GM12873 (cell line): ENCODE measurements around the gene LRRC56.

Experiments used
- TF ChIP-seq, protein P1 (sequence below): IDR thresholded peaks from 2 replicates; pipeline ENCODE4 v1.5.1; 2012; ENCODE audit warnings: low read depth, mild to moderate bottlenecking, moderate library complexity, low read length, control low read depth; ENCODE audit not compliant: insufficient read depth; ENCODE audit errors: missing control alignments

Gene LRRC56

DNA sequence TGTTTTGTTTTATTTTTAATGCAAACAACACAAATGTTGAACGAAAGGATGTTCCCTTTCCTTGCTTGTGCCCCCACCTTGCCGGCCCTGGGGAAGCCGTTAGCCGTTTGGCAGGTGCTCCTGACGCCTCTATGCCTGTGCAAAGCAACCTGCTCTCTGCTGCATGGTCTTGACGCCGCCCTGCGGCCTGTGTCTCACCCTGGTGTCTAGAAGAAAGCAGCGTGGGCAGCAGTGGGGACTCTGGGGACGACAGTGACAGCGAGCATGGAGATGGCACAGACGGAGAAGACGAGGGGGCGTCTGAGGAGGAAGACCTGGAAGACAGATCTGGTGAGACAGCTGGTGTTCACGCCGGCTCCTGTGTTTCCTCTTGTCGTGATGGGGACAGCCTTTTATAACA, 44.4 kb downstream of the LRRC56 start:
- TF ChIP-seq, protein P1, sequence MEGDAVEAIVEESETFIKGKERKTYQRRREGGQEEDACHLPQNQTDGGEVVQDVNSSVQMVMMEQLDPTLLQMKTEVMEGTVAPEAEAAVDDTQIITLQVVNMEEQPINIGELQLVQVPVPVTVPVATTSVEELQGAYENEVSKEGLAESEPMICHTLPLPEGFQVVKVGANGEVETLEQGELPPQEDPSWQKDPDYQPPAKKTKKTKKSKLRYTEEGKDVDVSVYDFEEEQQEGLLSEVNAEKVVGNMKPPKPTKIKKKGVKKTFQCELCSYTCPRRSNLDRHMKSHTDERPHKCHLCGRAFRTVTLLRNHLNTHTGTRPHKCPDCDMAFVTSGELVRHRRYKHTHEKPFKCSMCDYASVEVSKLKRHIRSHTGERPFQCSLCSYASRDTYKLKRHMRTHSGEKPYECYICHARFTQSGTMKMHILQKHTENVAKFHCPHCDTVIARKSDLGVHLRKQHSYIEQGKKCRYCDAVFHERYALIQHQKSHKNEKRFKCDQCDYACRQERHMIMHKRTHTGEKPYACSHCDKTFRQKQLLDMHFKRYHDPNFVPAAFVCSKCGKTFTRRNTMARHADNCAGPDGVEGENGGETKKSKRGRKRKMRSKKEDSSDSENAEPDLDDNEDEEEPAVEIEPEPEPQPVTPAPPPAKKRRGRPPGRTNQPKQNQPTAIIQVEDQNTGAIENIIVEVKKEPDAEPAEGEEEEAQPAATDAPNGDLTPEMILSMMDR = no peak

DNA sequence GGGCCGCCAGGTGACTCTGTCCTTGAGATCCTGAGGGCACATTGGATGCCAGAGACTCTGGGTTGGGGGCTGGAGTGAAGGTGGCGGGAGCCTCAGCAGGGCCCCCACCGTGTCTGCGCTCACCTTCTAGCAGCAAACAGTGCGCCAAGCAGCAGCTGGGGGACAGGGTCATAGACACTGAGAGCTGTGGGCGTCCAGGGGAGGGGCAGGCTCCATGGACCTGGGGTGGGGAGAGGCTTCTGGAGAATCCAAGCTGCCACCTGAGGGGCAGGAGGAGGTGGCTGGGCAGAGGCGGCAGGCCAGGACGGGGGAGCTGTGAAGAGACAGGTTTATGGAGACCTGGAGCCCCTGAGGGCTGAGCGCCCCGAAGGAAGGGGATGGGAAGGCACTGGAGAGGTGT, 47.0 kb downstream of the LRRC56 start:
- TF ChIP-seq, protein P1 = no peak

DNA sequence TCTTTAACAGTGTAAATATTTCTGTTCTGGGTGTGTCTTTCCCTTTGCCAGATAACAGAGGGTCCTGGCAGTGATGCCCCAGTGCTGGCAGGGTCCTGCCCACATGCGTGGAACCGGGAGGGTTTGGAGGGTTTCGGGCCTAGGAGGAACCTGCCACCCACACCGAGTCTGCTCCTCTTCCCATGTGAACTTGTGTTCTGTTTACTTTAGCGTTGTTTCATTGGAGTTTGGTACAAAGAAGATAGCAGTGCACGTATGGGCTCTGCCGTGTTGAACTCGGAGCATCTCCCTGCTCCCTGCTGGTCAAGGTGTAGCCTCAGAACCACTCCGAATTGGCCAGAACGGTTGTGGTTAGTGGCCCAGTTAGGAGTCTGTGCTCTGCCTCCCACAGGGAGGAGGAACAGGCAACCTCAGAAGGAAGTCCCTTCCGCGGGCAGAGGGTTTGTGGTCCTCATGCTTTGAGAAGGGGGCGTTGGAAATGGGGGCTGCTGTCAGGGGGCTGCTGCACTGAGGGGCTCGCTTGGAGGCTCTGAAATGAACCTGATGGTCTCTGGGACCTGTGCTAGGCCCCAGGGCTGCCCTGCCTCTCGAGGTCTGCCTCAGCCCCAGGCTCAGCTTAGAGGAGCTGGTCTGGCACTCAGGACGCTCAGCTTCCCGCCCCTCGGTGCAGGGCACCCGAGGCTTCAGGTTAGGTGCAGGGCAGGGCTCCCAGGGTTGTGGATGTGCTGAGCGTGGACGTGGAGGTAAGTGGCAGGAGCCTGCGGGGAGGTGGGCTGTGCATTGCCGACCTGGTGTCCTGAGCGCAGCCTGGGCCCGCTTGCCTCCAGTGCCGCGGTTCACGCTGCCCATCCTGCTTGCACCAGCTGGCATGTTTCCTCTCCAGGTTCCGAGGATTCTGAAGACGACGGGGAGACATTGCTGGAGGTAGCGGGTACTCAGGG, 49.3 kb downstream of the LRRC56 start:
- TF ChIP-seq, protein P1 = no peak

DNA sequence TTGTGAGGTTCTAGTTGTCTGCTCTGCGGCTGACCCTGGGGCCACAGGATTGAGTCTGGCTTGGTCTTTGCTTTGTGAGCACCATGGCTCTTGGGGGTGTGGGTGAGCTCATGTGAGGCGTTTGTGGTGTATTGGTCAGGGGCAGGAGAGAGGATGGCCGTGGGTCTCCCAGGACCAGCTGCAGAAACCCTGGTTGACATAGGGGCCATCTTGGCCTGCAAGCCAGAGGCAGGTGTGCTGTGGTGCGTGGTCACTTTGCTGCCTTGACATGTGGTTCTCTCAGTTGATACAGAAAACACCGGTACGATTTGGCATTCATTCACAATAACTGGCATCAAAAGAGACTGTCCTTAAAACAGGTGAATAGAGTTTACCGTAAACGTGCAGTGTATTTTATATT, 50.2 kb downstream of the LRRC56 start:
- TF ChIP-seq, protein P1 = no peak

DNA sequence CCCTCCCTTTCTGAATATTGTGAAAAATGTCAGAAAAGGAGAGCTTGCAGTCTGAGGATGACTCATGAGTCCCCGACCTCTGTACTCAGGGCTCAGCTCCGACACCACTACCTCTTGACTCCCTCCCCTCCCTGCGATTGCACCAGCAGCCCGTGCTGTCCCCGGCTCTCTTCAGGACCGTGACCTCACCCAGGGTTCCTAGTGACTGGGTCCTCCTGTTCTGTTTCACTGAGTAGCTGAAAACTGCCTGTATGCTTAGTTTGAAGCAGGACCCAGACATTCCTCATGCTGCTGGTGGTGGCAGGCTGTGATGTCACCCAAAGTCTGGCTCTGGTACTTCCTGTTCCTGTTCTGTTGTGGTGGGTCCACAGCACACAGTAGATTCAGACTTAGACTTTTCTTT, 50.7 kb downstream of the LRRC56 start:
- TF ChIP-seq, protein P1 = no peak

DNA sequence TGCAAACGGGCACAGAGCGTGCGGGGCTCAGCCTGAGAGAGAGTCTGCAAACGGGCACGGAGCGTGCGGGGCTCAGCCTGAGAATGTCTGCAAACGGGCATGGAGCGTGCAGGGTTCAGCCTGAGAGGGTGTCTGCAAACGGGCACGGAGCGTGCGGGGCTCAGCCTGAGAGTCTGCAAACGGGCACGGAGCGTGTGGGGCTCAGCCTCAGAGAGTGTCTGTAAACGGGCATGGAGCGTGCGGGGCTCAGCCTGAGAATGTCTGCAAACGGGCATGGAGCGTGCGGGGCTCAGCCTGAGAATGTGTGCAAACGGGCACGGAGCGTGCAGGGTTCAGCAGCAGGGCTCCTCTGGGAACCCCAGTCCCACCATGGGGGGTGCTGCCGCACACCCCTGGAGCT, 52.5 kb downstream of the LRRC56 start:
- TF ChIP-seq, protein P1 = no peak

DNA sequence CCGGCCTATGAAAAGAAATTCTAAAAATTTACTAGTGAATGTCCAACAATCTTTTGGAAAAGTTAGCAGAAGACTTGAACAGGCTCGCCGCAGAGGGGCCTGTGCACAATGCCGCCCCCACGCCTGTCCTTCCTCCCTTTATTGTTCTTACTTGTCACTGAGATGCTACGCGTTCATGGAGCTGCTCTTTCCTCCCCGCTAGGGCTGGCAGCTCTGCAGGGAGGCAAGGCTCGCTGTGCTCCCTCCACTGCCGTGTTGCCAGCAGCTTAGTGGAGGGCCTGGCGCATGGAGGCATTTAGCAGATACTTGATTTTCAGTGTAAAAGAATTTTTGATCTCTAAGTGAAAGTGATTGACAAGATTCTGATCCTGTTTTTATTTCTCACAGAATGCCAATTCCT, 53.7 kb downstream of the LRRC56 start:
- TF ChIP-seq, protein P1 = no peak
